H1 (cell line): ENCODE results near the gene ING5. TPM values are rescaled to one million over a fixed set of nuclear protein-coding genes. Genes with fewer than 3 reads are reported as not detected.

Source experiments
- CTCF ChIA-PET: fragments of 300-600 bp; sonication (Branson Sonifier 250); formaldehyde crosslinking; loops from one replicate; lab custom pipeline; 2021; ENCODE audit not compliant: partially characterized antibody; lab: Charles Lee
- POLR2A ChIA-PET: fragments of 300-600 bp; sonication (Branson Sonifier 250); formaldehyde crosslinking; loops from one replicate; lab custom pipeline; 2021; ENCODE audit warnings: inconsistent platforms; ENCODE audit not compliant: partially characterized antibody; lab: Charles Lee
- DNase-seq, 2 experiments: peaks; one replicate each; pipeline versions ENCODE4 v3.0.0 to v3.0.0-alpha.2; 2010 to 2022; ENCODE audit warnings: low spot score in 2 of 2, low read depth in 1 of 2, mixed read lengths in 1 of 2
- FAIRE-seq: peaks from 2 replicates; lab custom pipeline; 2011; peaks lifted over from hg19 to GRCh38; lab: Jason Lieb, UNC
- H2AFZ ChIP-seq: 2 replicates; pipeline ENCODE4 v1.8.1; 2012; ENCODE audit warnings: low read length, inconsistent platforms
- H2AK5ac ChIP-seq: 2 replicates; pipeline ENCODE4 v1.6.1; 2013; ENCODE audit warnings: low read depth, low read length
- H2BK120ac ChIP-seq: replicated peaks from 2 replicates; pipeline ENCODE3; 2013; ENCODE audit warnings: low read depth, low read length, inconsistent platforms
- H2BK12ac ChIP-seq: 2 replicates; pipeline ENCODE4 v1.6.1; 2013; ENCODE audit warnings: low read depth, low read length
- H2BK15ac ChIP-seq: 2 replicates; pipeline ENCODE4 v1.6.1; 2013; ENCODE audit warnings: low read length
- H2BK20ac ChIP-seq: 2 replicates; pipeline ENCODE4 v1.6.1; 2013; ENCODE audit warnings: low read length
- H2BK5ac ChIP-seq: 2 replicates; pipeline ENCODE4 v1.6.1; 2013; ENCODE audit warnings: low read depth, low read length
- H3K14ac ChIP-seq: 2 replicates; pipeline ENCODE4 v1.6.1; 2013; ENCODE audit warnings: inconsistent platforms; ENCODE audit not compliant: insufficient read length
- H3K18ac ChIP-seq: 2 replicates; pipeline ENCODE4 v1.6.1; 2013; ENCODE audit warnings: low read length; ENCODE audit errors: extremely low read depth
- H3K23ac ChIP-seq: 2 replicates; pipeline ENCODE4 v1.6.1; 2013; ENCODE audit warnings: inconsistent platforms; ENCODE audit not compliant: insufficient read length
- H3K23me2 ChIP-seq: 2 replicates; pipeline ENCODE4 v1.6.1; 2013; ENCODE audit warnings: low read depth, low read length
- H3K27ac ChIP-seq: 2 replicates; pipeline ENCODE4 v1.6.1; 2011; ENCODE audit warnings: low read depth, low read length, inconsistent platforms
- H3K27me3 ChIP-seq, 4 experiments: replicated peaks in 1 of 4; 1 replicate in 1 of 4; 2 replicates in 3 of 4; pipeline versions ENCODE4 v1.6.1 to v1.8.1; 2011 to 2013; ENCODE audit warnings: low read length in 3 of 4, mild to moderate bottlenecking in 3 of 4, inconsistent platforms in 2 of 4, mixed read lengths in 2 of 4, moderate library complexity in 1 of 4; ENCODE audit not compliant: control insufficient read depth in 3 of 4, insufficient read depth in 3 of 4; ENCODE audit errors: extremely low read depth in 1 of 4
- H3K36me3 ChIP-seq, 4 experiments: 2 replicates each; pipeline versions ENCODE4 v1.6.1 to v1.8.1; 2011 to 2013; ENCODE audit warnings: mild to moderate bottlenecking in 4 of 4, low read length in 3 of 4, moderate library complexity in 2 of 4, control low read depth in 1 of 4, inconsistent platforms in 1 of 4; ENCODE audit not compliant: insufficient read depth in 4 of 4, control insufficient read depth in 2 of 4
- H3K4ac ChIP-seq: replicated peaks from 2 replicates; pipeline ENCODE3; 2013; ENCODE audit warnings: low read length, low read depth, mixed read lengths, inconsistent platforms; ENCODE audit not compliant: insufficient read length
- H3K4me1 ChIP-seq, 4 experiments: replicated peaks in 1 of 4; 1 replicate in 1 of 4; 2 replicates in 3 of 4; pipeline versions ENCODE4 v1.6.1 to v1.8.1; 2011 to 2013; ENCODE audit warnings: low read length in 3 of 4, inconsistent platforms in 2 of 4, mixed read lengths in 1 of 4; ENCODE audit not compliant: insufficient read depth in 4 of 4, control insufficient read depth in 3 of 4
- H3K4me2 ChIP-seq, 2 experiments: 2 replicates each; pipeline versions ENCODE4 v1.6.1 to v1.8.1; 2011 to 2013; ENCODE audit warnings: low read depth in 2 of 2, low read length in 2 of 2, control low read depth in 1 of 2, inconsistent platforms in 1 of 2, mild to moderate bottlenecking in 1 of 2; ENCODE audit not compliant: insufficient read depth in 1 of 2
- H3K4me3 ChIP-seq, 4 experiments: fragments of 200-600, 300-600 bp in 1 of 4; sonication (generic), shearing (Covaris generic), sonication (Bioruptor Twin) in 1 of 4; 2 replicates each; pipeline versions ENCODE4 v1.5.1 to v1.8.1; 2011 to 2016; ENCODE audit warnings: low read length in 4 of 4, low read depth in 3 of 4, control low read depth in 2 of 4, inconsistent platforms in 2 of 4, mild to moderate bottlenecking in 2 of 4, mixed read lengths in 1 of 4, moderate library complexity in 1 of 4; ENCODE audit not compliant: insufficient read depth in 2 of 4; ENCODE audit errors: extremely low read depth in 1 of 4
- H3K56ac ChIP-seq: replicated peaks from 2 replicates; pipeline ENCODE3; 2013; ENCODE audit warnings: low read depth, mild to moderate bottlenecking, mixed read lengths, low read length, inconsistent platforms; ENCODE audit not compliant: insufficient read length
- H3K79me1 ChIP-seq: 2 replicates; pipeline ENCODE4 v1.6.1; 2013; ENCODE audit warnings: low read depth, low read length, control low read depth
- H3K79me2 ChIP-seq, 2 experiments: 2 replicates each; pipeline versions ENCODE4 v1.6.1 to v1.8.1; 2012 to 2013; ENCODE audit warnings: low read length in 2 of 2, mild to moderate bottlenecking in 2 of 2, inconsistent platforms in 1 of 2; ENCODE audit not compliant: insufficient read depth in 2 of 2, control insufficient read depth in 1 of 2
- H3K9ac ChIP-seq, 4 experiments: replicated peaks in 1 of 4; 1 replicate in 1 of 4; 2 replicates in 3 of 4; pipeline versions ENCODE4 v1.6.1 to v1.8.1; 2011 to 2013; ENCODE audit warnings: low read depth in 3 of 4, low read length in 3 of 4, control low read depth in 2 of 4, mild to moderate bottlenecking in 2 of 4, moderate library complexity in 2 of 4, inconsistent platforms in 1 of 4; ENCODE audit errors: extremely low read depth in 1 of 4
- H3K9me3 ChIP-seq, 2 experiments: 2 replicates each; pipeline versions ENCODE4 v1.6.1 to v1.8.1; 2012 to 2013; ENCODE audit warnings: mild to moderate bottlenecking in 2 of 2, moderate library complexity in 2 of 2, control low read depth in 1 of 2, inconsistent platforms in 1 of 2, low read depth in 1 of 2, low read length in 1 of 2, mixed read lengths in 1 of 2; ENCODE audit not compliant: insufficient read depth in 2 of 2
- H4K20me1 ChIP-seq, 2 experiments: replicated peaks in 1 of 2; 2 replicates each; pipeline versions ENCODE3 to v1.8.1; 2011 to 2013; ENCODE audit warnings: inconsistent platforms in 2 of 2, low read length in 2 of 2, mild to moderate bottlenecking in 1 of 2; ENCODE audit not compliant: insufficient read depth in 2 of 2, control insufficient read depth in 1 of 2
- H4K5ac ChIP-seq: 2 replicates; pipeline ENCODE4 v1.6.1; 2013; ENCODE audit warnings: low read length, low read depth, mixed read lengths, inconsistent platforms; ENCODE audit not compliant: insufficient read length
- H4K8ac ChIP-seq: 2 replicates; pipeline ENCODE4 v1.8.0; 2013; ENCODE audit warnings: mild to moderate bottlenecking, moderate library complexity, low read length, inconsistent platforms; ENCODE audit not compliant: insufficient read depth; ENCODE audit errors: extremely low read depth
- H4K91ac ChIP-seq: replicated peaks from 2 replicates; pipeline ENCODE3; 2013; ENCODE audit warnings: low read length, mixed read lengths, inconsistent platforms; ENCODE audit not compliant: insufficient read length
- BACH1 ChIP-seq: IDR thresholded peaks from 2 replicates; pipeline ENCODE4 v1.6.1; 2012; ENCODE audit warnings: low read length, improper control_type of control experiment
- BRCA1 ChIP-seq: IDR thresholded peaks from 2 replicates; pipeline ENCODE4 v1.6.1; 2012; ENCODE audit warnings: low read depth, low read length, improper control_type of control experiment
- CHD1 ChIP-seq: IDR thresholded peaks from 2 replicates; pipeline ENCODE4 v1.6.1; 2012; ENCODE audit warnings: low read depth, low read length, improper control_type of control experiment
- CTBP2 ChIP-seq: IDR thresholded peaks from 2 replicates; pipeline ENCODE4 v1.7.0; 2011; ENCODE audit warnings: borderline replicate concordance, mild to moderate bottlenecking, moderate library complexity, mixed read lengths, low read length; ENCODE audit not compliant: insufficient read depth, insufficient read length
- GABPA ChIP-seq: IDR thresholded peaks from 2 replicates; pipeline ENCODE4 v1.6.1; 2011; ENCODE audit warnings: mild to moderate bottlenecking, low read length, moderate library complexity, borderline replicate concordance; ENCODE audit not compliant: insufficient read depth
- SAP30 ChIP-seq: fragments of 300-600 bp; sonication (generic); IDR thresholded peaks from 2 replicates; pipeline ENCODE4 v1.7.1; 2012; ENCODE audit warnings: low read length, moderate library complexity, mild to moderate bottlenecking, inconsistent platforms; ENCODE audit not compliant: insufficient read depth, insufficient replicate concordance
- SIRT6 ChIP-seq: IDR thresholded peaks from one replicate; pipeline ENCODE4 v1.7.1; 2012; ENCODE audit warnings: low read length, inconsistent platforms
- SP1 ChIP-seq: IDR thresholded peaks from 2 replicates; pipeline ENCODE4 v1.6.1; 2011; ENCODE audit warnings: low read depth, low read length
- SUZ12 ChIP-seq: fragments of 200-600 bp; sonication (generic); IDR thresholded peaks from 2 replicates; pipeline ENCODE4 v1.6.1; 2012; ENCODE audit warnings: mild to moderate bottlenecking, inconsistent platforms, low read length, moderate library complexity, mixed read lengths
- TBP ChIP-seq: IDR thresholded peaks from 2 replicates; pipeline ENCODE4 v1.6.1; 2011; ENCODE audit warnings: low read depth, low read length, improper control_type of control experiment
- TCF12 ChIP-seq: IDR thresholded peaks from 2 replicates; pipeline ENCODE4 v1.6.1; 2011; ENCODE audit warnings: low read depth, mild to moderate bottlenecking, low read length
- TEAD4 ChIP-seq: IDR thresholded peaks from 2 replicates; pipeline ENCODE4 v1.6.1; 2012; ENCODE audit warnings: low read depth, low read length, inconsistent platforms, mixed read lengths
- WGBS, 2 experiments: shearing (Covaris generic) in 1 of 2; methylation state at CpG; one replicate each; pipeline versions ENCODE4 v1.1.6 to v1.1.7; 2013 to 2015; ENCODE audit warnings: low lambda C conversion rate in 2 of 2, mixed read lengths in 2 of 2, inconsistent platforms in 1 of 2, low coverage in 1 of 2, missing lambda C conversion rate in 1 of 2; ENCODE audit not compliant: insufficient replicate concordance in 2 of 2, insufficient coverage in 1 of 2, insufficient read length in 1 of 2; ENCODE audit errors: extremely low coverage in 1 of 2, missing lambda C conversion rate in 1 of 2; 5-methylcytosine and 5-hydroxymethylcytosine counted together
- polyA plus RNA-seq, 7 experiments: library from polyadenylated mRNA; depleted of rRNA in 3 of 7; stranded (reverse) in 5 of 7; unstranded in 2 of 7; fragments of >200 nt in 5 of 7; fragments of 200-250 nt in 2 of 7; gene quantifications; 1 replicate in 5 of 7; 2 replicates in 1 of 7; 4 replicates in 1 of 7; pipeline versions ENCODE4 v1.2.1 to v1.2.3, GENCODE V29; 2011 to 2013; ENCODE audit warnings: missing spikeins in 2 of 7, mixed read lengths in 2 of 7
- total RNA-seq: library from RNA; stranded (reverse); fragmentation: NEBNext Ultra II Directional; extraction: Animal tissue kit (Norgen Biotek cat#: 25700); gene quantifications from 2 replicates; pipeline ENCODE4 v1.2.1, GENCODE V29; 2021
- TF ChIP-seq, protein P1 (sequence below): IDR thresholded peaks from 2 replicates; pipeline ENCODE4 v1.6.1; 2011; ENCODE audit warnings: low read depth, mild to moderate bottlenecking, low read length; ENCODE audit not compliant: insufficient read depth

ING5 gene
- total and polyA plus RNA-seq, 2 of the 8 experiments (the other 6 are each of a cell fraction or from before 2014, with no cell fraction given): 41.5 to 47.4 TPM

DNA sequence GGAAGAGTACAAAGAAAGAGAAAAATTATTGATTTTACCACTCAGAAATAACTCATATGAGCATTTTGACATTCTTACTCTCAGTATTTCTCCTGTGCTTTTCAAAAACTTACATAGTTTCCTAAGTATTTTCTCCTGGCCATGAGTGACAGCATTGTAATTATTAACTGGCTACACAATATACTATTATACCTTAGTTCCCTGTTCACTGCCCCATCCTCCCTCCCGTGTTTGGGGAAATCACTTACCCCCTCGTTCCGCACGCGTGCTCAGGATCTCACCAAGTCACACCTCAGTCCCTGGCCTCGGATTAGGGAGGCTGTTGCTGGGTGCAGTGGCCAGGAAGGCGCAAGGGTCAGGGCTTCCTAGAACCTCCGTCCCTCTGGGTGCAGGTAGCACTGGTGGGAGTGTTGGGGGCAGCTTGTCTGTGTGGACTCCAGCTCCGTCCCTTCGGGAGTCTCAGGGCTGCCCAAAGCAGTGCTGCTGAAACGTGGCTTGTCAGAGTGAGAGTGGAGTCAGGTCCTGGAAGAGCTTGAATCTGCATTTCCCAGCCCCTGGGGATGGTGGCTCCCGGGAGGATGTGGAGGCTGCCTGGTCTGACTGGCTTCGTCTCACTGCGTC lies 41.1 kb upstream of the ING5 start:
- Histone ChIP-seq H3K27me3 (no peaks in the 10 kb centered on the region), H3K4me2 (no peak overlapping the region), H3K9ac (no peak overlapping the region), H2BK120ac (no peak overlapping the region), H3K79me2 (no peaks in the 10 kb centered on the region), H3K18ac (no peak overlapping the region), H3K4ac (no peak overlapping the region), H3K14ac (no peak overlapping the region), H3K9me3 (no peaks in the 10 kb centered on the region), H2BK5ac (no peak overlapping the region), H4K8ac (no peak overlapping the region), H3K23ac (no peak overlapping the region), H2AK5ac (no peak overlapping the region), H4K5ac (no peak overlapping the region), H2BK20ac (no peak overlapping the region), H3K79me1 (no peaks in the 10 kb centered on the region), H3K4me1 (no peaks in the 10 kb centered on the region), H3K23me2 (no peaks in the 10 kb centered on the region), H3K36me3 (peaks cover 3 to 27% (median 16%) of the 10 kb centered on the region in 4 experiments; a peak in 7 of 8 replicates), H2AFZ (no peak overlapping the region), H2BK12ac (no peak overlapping the region), H3K4me3 (no peak overlapping the region), H2BK15ac (no peak overlapping the region), H3K56ac (no peak overlapping the region), H4K91ac (no peak overlapping the region), H3K27ac (0 out of 2 replicates have a peak overlapping the region, but pooled peaks have one; percentile 34), H4K20me1 (peaks cover 13 to 16% of the 10 kb centered on the region in 2 experiments)
- FAIRE-seq: no peak
- ChIA-PET CTCF (interaction anchor here (1.0 to 3.2 kb wide), 2 partner anchors 16 to 42 kb away, joined by 3 to 19 read pairs; no protein-coding TSS in a partner anchor), POLR2A (interaction anchor here (1.3 to 1.6 kb wide), 2 partner anchors 9 to 28 kb away, joined by 3 to 4 read pairs; no protein-coding TSS in a partner anchor)
- 86% methylated on average over 13 of the region's 14 CpGs; no CpG with 5 or more reads in 1 of the 2 experiments for WGBS, 2 experiments
- DNase-seq: no peak
- no peak for TF ChIP-seq TCF12
- no peak for TF ChIP-seq SIRT6
- TF ChIP-seq SAP30: no peak
- TF ChIP-seq GABPA: no peak
- TF ChIP-seq, protein P1, sequence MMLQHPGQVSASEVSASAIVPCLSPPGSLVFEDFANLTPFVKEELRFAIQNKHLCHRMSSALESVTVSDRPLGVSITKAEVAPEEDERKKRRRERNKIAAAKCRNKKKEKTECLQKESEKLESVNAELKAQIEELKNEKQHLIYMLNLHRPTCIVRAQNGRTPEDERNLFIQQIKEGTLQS: no peak
- TF ChIP-seq CHD1: no peak
- no peak for TF ChIP-seq SUZ12
- TF ChIP-seq TEAD4: no peak
- no peak for TF ChIP-seq TBP
- no peak for TF ChIP-seq SP1
- no peak for TF ChIP-seq CTBP2
- no peak for TF ChIP-seq BACH1
- no peak for TF ChIP-seq BRCA1
